Measurements from ENCODE around the gene GNRH2.

- TF ChIP-seq POLR2A (IDR thresholded peaks at IDR 0.05) (no peak), CTCF (IDR thresholded peaks at IDR 0.05) (no peak), EP300 (IDR thresholded peaks at IDR 0.05) (no peak), POLR2AphosphoS5 (IDR thresholded peaks at IDR 0.05) (no peak)
Measured at GRCh38 chr20:2998728-2999127, 44.7 kb upstream of the GNRH2 start.
